Measurements from ENCODE around the gene UBE3B. TPM values are rescaled to one million over a fixed set of nuclear protein-coding genes. Genes with fewer than 3 reads are reported as not detected.

Gene UBE3B
- total RNA-seq, 2 donors from 2014 or later = 32.0 to 39.8 TPM

DNA sequence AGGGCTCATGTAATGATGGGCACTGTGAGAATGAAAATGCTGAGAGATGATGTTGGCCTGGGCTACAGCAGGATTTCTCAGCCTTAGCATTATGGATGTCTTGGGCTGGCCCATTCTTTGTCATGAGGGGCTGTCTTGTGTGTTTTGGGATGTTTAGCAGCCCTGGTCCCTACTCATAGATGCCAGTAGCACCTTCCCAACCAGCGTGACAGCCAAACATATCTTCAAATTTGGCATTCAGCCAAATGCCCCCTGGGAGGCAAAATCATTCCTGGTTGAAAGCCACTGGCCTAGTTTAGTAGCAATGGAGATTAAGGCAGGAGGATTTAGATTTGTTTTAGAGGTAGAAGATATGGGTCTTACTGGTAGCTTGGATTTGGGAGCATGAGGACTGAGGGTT is 26.6 kb downstream of the UBE3B start:
- WGBS, 2 experiments (ENCODE audit: insufficient coverage in 1 of 2, insufficient read length in 1 of 2) = 76 to 80% methylated on average over 1 of the region's 1 CpG
- Histone ChIP-seq H3K4me1 (ENCODE audit: control insufficient read depth, insufficient read depth, low read length) (peaks cover 3% of the 10 kb centered on the region), H3K9me3 (ENCODE audit: control insufficient read depth, low read length) (no peaks in the 10 kb centered on the region), H3K36me3 (ENCODE audit: control insufficient read depth, insufficient read depth, low read length) (peaks cover 72% of the 10 kb centered on the region), H3K4me3 (ENCODE audit: low read length) (no peak overlapping the region), H3K9ac (ENCODE audit: extremely low read depth, low read length, poor library complexity, severe bottlenecking) (no peak overlapping the region), H3K27ac (ENCODE audit: low read depth, low read length) (no peak overlapping the region), H3K27me3 (ENCODE audit: control insufficient read depth, insufficient read depth, low read length, poor library complexity, severe bottlenecking) (no peaks in the 10 kb centered on the region)
- Mint-ChIP-seq H3K9me3 (no peaks in the 10 kb centered on the region), H3K4me3 (no peak overlapping the region), H3K27ac (no peak overlapping the region), H3K36me3 (ENCODE audit: low read depth) (peaks cover 61% of the 10 kb centered on the region), H3K4me1 (peaks cover 15% of the 10 kb centered on the region), H3K27me3 (ENCODE audit: insufficient read depth) (no peaks in the 10 kb centered on the region)
- TF ChIP-seq, protein P1, sequence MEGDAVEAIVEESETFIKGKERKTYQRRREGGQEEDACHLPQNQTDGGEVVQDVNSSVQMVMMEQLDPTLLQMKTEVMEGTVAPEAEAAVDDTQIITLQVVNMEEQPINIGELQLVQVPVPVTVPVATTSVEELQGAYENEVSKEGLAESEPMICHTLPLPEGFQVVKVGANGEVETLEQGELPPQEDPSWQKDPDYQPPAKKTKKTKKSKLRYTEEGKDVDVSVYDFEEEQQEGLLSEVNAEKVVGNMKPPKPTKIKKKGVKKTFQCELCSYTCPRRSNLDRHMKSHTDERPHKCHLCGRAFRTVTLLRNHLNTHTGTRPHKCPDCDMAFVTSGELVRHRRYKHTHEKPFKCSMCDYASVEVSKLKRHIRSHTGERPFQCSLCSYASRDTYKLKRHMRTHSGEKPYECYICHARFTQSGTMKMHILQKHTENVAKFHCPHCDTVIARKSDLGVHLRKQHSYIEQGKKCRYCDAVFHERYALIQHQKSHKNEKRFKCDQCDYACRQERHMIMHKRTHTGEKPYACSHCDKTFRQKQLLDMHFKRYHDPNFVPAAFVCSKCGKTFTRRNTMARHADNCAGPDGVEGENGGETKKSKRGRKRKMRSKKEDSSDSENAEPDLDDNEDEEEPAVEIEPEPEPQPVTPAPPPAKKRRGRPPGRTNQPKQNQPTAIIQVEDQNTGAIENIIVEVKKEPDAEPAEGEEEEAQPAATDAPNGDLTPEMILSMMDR (conservative IDR thresholded peaks at IDR 0.05) = no peak
- DNase-seq = no peak

DNA sequence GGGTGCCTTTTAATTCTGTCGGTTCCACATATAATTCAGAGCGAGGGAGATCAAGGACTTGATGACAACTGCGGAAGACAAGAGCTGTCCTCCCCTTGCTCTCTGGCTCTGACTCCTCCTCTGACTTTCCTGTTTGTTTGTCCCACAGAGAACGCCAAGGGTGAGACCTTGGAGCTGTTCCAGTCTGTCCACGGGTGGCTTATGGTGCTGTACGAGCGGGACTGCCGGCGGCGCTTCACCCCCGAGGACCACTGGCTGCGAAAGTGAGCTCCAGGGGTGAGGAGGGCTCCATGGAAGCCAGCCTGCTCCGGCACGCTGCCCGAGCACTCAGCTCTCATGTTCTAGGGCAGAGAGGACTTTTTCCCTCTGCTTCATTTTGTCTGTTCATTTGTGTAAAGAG is 32.8 kb downstream of the UBE3B start:
- Mint-ChIP-seq H3K36me3 (ENCODE audit: low read depth) (peaks cover 65% of the 10 kb centered on the region), H3K9me3 (no peaks in the 10 kb centered on the region), H3K27me3 (ENCODE audit: insufficient read depth) (no peaks in the 10 kb centered on the region), H3K27ac (no peak overlapping the region), H3K4me1 (peaks cover 17% of the 10 kb centered on the region), H3K4me3 (no peak overlapping the region)
- no peak overlapping the region for H3K4me3 ChIP-seq (ENCODE audit: low read length)
- TF ChIP-seq, protein P1 (conservative IDR thresholded peaks at IDR 0.05) = no peak
- H3K36me3 ChIP-seq (ENCODE audit: control insufficient read depth, insufficient read depth, low read length) = peaks cover 71% of the 10 kb centered on the region
- DNase-seq = no peak
- no peaks in the 10 kb centered on the region for H3K9me3 ChIP-seq (ENCODE audit: control insufficient read depth, low read length)
- WGBS, 2 experiments (ENCODE audit: insufficient coverage in 1 of 2, insufficient read length in 1 of 2) = 89 to 93% methylated on average over 12 to 15 of the region's 15 CpGs
- no peak overlapping the region for H3K27ac ChIP-seq (ENCODE audit: low read depth, low read length)
- no peak overlapping the region for H3K9ac ChIP-seq (ENCODE audit: extremely low read depth, low read length, poor library complexity, severe bottlenecking)
- H3K4me1 ChIP-seq (ENCODE audit: control insufficient read depth, insufficient read depth, low read length) = peaks cover 3% of the 10 kb centered on the region
- H3K27me3 ChIP-seq (ENCODE audit: control insufficient read depth, insufficient read depth, low read length, poor library complexity, severe bottlenecking) = no peaks in the 10 kb centered on the region

DNA sequence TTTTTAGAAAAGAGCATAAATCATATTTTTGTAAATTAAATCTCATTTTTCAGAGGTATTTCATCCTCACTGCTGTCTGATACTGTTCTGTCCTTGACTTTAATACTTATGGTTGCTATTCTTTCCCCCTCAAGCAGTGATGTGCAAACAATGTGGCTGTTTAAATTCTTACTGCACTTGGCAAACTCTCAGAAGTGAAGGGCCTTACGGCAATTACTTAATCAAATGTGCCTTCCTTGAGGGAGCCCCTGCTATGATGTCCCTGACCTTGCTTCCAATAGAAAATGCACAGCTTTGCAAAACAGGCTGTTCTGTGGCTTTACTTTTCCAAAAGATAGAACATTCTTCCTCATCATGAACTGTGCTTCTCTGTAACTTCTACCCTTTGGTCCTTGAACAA is 35.2 kb downstream of the UBE3B start:
- no peaks in the 10 kb centered on the region for H3K9me3 Mint-ChIP-seq
- H3K4me3 ChIP-seq (ENCODE audit: low read length) = no peak overlapping the region
- no peaks in the 10 kb centered on the region for H3K9me3 ChIP-seq (ENCODE audit: control insufficient read depth, low read length)
- H3K4me3 Mint-ChIP-seq = no peak overlapping the region
- peak overlapping the region; percentile 91 for H3K27ac ChIP-seq (ENCODE audit: low read depth, low read length)
- no peak overlapping the region for H3K27ac Mint-ChIP-seq
- DNase-seq = no peak
- H3K36me3 Mint-ChIP-seq (ENCODE audit: low read depth) = peaks cover 66% of the 10 kb centered on the region
- peaks cover 17% of the 10 kb centered on the region for H3K4me1 Mint-ChIP-seq
- no peaks in the 10 kb centered on the region for H3K4me1 ChIP-seq (ENCODE audit: control insufficient read depth, insufficient read depth, low read length)
- WGBS, 2 experiments (ENCODE audit: insufficient coverage in 1 of 2, insufficient read length in 1 of 2) = 67 to 95% methylated on average over 1 of the region's 1 CpG
- no peaks in the 10 kb centered on the region for H3K27me3 ChIP-seq (ENCODE audit: control insufficient read depth, insufficient read depth, low read length, poor library complexity, severe bottlenecking)
- TF ChIP-seq, protein P1 (conservative IDR thresholded peaks at IDR 0.05) = no peak
- peaks cover 55% of the 10 kb centered on the region for H3K36me3 ChIP-seq (ENCODE audit: control insufficient read depth, insufficient read depth, low read length)
- H3K27me3 Mint-ChIP-seq (ENCODE audit: insufficient read depth) = no peaks in the 10 kb centered on the region
- no peak overlapping the region for H3K9ac ChIP-seq (ENCODE audit: extremely low read depth, low read length, poor library complexity, severe bottlenecking)
